ENCODE results near the gene DDX10.

- TF ChIP-seq CTCF (IDR thresholded peaks at IDR 0.05) (no peak), ZFX (IDR thresholded peaks at IDR 0.05; ENCODE audit: borderline replicate concordance) (no peak)
These were observed 142.4 kb downstream of the DDX10 start for GRCh38 chr11:108807262-108807661.
